GM19372 (cell line): ENCODE data around the gene PI16.

Experiments used
- ATAC-seq: cut with Tn5 transposase; IDR thresholded peaks from one replicate; pipeline ENCODE4 v1.9.1; 2021; ENCODE audit warnings: mild to moderate bottlenecking, low read depth, moderate library complexity; ENCODE audit not compliant: unreplicated experiment

Gene PI16

DNA sequence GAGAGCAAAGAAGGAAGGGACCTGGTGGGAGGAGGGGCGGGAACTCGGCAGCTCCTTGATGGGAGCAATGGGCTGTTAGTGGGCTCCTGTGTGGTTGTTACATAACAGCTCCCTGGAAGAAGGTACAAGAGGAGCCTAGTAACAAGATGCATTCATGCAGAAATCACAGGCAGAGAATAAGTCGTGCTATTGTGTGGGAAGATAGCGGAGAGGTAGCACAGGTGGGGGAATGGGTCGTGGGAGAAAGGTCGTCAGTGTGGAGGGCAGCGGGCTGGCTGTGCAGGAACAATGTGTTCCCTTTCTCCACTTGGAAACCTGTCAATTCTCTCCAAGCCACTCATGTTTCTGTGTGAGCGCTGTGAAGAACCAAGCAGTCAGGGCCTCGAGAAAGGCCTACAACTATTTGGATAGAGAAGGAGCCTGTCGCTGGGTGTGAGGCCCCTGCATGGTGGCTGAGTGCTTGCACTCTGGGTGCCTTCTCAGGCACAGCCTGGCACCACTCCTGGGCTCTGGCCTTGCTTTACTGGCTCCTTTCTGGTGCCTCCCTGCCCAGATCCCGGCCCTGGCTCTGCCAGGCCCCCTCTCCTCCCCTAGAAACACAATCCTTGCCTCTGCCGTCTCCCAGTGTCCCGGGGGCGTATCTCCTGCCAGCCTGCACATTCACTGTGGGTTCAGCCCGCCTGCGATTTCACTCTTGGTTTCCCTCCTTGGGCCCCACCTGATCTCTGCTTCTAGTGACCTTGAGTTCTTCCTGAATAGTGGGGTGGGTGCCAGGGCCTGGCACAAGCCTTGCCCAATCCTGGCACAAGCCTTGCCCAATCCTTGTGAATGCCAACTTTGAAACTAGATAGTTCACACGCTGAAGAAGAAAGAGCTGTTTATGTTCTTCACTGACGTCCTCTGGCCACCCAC, 43.5 kb downstream of the PI16 start:
- no peak for ATAC-seq

DNA sequence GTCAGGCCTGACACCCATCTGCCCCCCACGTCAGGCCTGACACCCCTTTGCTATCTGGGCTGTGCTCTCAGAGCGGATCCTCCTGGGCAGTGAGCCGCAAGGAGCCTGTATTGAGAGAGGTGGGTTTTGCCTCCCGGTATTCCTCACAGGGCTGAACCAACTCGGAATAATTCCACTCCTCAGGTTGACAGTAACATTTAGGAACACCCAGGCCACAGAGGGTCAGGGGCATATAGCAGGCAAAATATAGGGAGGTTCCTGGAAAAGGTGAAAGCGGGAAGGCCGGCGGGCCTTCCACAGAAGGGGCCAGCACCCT, 44.1 kb downstream of the PI16 start:
- ATAC-seq: no peak

DNA sequence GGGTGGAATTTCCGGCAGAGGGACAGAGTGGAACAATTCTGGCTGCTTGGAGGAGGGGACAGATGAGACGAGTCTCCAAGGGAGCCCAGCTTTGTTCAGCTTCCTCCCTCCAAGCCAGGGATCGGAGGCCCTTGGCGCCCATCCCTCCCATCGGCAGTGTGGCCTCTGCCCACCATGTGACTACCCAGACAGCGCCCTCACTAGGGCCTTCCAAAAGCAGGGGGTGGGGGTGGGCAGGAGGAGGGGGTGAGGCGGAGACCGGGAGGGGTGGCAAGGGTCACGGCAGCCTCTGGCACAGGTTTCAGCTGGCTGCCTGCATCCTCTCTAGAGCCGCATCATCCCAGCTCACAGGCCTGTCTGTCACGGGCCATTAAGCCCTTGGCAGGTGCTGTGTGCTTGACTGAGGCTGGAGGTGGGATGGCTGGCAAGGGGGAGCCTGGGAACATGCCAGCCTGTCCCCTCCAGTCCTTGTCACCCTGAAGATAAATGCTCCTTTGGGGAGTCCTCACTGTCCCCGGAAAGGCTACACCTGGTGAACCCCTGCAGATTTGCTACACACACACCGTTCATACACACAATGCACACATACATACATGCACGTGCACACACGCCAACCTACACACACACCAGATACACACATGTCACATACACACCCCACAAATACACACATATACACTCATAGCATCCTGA, 44.7 kb downstream of the PI16 start:
- ATAC-seq: no peak

DNA sequence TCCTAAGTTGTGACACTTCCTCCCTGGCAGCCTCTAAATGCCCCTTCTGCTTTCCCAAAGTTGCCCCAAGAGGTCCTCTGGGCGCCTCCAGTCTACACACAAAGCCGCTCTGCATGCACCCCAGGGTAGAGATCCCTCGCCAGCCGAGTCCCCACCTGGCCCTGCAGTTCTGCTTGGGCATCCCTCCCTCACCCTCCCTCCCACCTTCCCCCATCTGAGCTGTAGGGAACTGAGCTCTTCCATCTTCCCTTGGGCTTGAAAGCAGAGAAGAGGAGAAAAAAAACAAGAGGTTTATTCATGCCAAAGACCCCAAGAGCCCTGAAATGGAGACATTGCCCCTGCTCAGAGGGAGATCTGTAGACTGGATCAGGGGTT, 45.2 kb downstream of the PI16 start:
- ATAC-seq: no peak

DNA sequence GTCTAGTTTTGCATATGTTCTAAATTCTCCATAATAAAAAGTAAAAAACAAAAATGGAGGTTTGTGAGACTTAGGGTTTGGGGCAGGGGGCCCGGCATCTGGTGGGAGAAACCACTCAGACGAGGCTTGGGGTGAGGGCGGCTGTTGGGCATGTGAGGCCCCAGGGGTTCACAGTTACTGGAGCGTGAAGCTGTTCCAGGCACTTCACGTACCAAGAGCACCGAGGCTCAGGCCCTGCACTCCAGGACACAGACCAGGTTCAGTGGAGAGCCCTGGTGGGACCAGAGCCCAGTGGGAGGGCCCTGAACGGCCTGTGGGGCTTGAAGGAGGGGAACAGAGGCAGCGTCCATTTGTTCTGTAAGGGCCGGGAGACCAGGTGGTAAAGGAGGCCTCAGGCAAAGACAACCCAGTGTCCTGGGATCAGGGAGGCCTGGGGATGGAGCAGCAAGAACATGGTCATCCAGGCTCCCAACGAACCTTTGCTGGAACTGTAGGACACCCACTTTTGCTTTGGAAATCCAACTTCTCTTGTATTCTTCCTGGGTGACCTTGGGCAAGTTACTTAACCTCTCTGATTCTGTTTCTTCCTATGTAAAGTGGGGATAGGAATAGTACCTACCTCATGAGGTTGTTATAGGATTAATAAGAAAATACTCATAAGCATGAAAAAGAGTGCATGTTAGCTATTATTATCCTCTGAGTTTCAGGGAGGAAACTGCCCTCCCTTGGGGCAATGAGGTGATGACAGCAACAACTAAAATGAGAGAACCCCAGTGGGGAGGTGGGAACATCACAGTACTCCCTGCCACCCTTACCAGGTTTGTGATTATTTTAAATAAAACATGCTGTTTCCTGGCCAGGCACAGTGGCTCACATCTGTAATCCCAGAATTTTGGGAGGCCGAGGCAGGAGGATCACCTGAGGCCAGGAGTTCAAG, 49.8 kb downstream of the PI16 start:
- no peak for ATAC-seq

DNA sequence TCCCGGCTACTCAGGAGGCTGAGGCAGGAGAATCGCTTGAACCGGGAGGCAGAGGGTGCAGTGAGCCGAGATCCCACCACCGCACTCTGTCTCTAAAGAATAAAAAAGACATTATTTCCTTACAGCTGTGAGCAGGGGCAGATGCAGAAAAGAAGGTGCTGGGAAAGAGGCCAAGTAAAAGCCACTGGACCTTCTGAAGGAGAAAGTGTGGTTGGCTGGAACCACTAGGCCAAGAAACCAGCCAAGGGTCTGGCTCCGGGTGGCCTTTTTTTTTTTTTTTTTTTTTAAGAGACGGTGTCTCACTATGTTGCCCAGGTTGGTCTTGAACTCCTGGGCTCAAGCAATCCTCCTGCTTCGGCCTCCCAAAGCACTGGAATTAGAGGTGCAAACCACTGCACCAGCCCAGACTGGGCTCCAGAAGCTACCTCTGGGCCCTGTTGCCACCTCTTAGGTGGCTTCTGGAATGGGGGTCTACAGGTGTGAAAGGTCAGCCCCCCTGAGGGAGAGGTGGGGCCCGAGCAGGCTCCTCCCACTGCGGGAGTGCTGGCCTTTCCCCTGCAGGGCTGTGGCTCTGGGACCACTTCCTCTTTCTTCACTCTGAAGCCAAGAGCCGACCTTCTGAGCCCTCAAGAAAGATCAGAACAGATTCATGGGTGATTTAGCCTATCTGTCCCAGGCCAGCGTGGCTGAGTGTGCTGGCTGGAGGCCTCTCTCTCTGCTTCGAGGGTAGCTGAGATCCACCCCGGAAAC, 50.7 kb downstream of the PI16 start, which contains the start of gene FGD2:
FGD2 (plus strand) TSS at position 595 of the 750 bp plus-strand sequence. CDS start 163 bp downstream, outside the sequence.
- ATAC-seq: peak; percentile 60

DNA sequence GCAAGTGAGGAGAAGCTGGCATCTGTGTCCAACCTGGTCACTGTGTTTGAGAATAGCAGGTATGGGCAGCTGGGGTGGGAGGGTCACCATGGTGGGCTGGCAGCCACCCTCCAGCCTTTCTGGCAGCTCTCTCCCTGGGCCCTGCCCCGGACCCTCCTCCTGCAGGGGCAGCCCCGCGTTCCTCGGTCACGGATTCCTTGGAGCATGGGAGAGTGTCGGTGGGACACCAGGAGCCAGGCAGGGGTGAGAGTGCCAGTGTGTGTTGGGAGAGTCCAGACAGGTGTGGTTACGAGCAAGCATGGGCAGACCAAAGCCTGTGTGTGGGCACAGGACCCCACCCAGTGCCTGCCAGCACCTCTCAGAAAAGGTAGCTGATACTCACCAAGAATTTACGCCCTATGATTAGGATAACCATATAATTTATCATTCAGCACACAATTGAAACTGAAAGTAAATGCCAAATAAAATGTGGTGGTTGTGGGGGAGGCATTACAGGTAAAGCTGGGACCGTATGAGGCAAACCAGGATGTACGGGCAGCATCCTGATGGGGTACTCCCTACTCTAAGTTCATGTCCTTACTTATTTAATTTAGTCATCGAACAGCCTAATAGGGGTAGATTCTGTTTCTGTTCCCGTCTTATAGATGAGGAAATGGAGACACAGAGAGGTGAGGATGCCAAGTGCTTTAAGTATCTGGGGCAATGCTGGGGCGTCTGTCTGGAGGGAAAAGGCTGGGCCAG, 51.5 kb downstream of the PI16 start:
- peak; percentile 3 for ATAC-seq

DNA sequence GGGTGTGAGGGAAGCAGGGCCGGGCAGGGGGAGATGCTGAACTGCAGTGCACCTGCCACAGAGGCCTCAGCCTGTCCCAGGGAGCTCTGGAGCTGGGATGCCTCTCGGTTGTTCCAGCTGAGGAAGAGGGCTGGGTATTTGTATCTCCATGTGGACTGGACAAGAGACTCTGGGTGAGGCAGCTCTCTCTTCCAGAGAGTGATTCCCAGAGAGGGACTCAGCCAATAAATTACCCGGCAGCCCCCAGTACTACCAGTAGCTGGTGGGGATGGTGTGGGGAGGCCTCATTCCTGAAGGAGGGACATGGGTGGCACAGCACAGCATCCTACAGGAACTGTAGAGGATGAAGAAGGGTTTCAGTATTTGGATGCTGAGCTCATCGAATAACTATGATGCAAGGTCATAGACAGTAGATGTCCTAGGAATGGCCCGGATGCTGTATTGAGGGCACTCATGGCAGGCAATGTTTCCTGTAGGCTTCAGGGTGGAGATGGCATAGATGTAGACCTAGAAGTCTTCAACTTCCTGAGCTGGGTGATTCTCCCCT, 52.3 kb downstream of the PI16 start:
- ATAC-seq: no peak

DNA sequence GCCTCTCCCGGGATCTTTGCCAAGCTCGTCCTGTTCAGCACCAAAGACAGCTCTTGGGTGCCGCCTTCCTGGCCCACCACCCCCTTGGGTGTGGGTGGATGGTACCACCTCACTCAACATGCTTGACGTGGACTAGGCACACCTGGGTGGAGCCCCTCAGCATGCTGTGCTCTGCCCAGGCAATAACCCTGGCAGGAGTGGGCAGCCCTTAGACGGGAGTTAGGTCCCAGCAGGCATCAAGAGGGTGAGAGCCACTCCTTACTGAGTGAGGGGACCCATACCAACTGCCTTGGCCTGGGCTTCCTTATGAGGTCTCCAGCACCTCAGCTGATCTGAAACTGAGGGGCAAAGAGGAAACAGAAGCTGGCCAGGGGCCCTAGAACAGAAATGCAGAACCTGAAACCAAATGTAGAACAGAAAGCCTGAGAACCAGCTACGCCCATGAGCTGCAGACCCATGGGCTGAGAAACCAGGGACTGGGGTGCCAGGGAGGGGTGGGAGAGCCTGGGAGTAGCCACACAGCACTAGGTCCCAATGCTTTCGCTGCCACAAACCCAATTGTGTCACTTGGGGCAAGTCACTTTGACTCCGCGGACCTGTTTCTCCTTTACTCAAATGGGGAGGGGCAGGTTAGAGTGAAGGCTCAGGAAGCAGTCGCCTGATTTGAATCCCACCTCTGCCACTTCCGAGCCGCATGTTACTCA, 53.0 kb downstream of the PI16 start:
- no peak for ATAC-seq

DNA sequence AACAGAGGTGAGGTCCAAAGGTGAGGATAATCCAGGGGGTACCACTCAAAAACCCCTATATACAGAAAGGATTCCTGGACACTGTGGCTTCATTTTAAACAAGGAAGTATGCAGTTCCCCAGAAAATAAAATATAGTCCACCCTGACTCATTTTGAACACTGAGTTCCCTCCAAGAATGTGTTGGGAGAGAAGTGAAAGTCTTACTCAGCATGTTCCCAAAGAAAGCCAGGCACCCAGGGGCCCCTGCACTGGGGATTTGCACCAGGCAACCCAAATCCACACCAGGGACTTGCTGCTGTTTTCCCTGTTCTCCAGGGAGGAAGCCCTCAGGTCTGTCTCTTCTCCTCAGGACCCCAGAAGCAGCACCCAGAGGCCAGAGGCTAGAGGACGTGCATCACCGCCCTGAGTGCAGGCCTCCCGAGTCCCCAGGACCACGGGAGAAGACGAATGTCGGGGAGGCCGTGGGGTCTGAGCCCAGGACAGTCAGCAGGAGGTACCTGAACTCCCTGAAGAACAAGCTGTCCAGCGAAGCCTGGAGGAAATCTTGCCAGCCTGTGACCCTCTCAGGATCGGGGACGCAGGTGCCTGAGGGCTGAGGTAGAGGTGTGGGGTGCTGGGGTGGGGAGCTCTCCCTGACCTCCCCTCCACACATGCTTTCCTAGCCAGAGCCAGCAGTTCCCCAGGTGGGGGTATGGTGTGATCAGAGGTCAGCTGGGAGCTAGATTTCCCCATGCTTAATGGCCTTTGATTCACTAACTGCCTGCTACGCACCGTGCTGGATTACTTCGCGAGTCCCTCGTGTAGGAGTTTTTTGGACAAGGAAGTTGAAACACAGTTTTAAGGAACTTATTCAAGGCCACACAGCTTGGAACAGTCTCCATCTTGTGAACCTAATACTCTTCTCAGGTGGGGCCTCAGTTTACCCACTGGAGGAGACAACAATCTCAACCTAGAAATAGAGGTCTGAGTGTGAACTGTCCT, 54.2 kb downstream of the PI16 start:
- no peak for ATAC-seq

DNA sequence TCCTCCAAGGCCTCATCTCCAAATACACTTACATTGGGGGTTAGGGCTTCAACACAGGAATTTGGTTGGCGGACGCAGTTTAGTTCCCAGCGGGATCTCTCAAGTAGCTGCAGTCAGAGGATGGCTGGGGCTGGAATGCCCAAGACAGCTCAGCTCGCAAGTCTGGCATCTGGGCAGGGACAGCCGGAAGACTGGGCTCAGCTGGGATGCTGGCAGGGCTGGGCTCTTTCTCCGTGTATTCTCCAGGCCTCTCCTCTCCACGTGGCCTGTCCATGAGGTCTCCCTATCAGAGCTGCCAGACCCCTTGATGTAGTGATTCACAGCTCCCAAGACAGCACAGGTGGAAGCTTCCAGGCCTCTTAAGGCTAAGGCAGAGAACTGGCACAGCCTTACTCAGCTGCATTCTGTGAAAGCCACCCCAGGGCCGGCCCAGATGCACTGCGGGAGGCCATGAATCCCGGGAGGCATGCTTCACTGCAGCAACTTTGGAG, 55.9 kb downstream of the PI16 start:
- ATAC-seq: no peak

DNA sequence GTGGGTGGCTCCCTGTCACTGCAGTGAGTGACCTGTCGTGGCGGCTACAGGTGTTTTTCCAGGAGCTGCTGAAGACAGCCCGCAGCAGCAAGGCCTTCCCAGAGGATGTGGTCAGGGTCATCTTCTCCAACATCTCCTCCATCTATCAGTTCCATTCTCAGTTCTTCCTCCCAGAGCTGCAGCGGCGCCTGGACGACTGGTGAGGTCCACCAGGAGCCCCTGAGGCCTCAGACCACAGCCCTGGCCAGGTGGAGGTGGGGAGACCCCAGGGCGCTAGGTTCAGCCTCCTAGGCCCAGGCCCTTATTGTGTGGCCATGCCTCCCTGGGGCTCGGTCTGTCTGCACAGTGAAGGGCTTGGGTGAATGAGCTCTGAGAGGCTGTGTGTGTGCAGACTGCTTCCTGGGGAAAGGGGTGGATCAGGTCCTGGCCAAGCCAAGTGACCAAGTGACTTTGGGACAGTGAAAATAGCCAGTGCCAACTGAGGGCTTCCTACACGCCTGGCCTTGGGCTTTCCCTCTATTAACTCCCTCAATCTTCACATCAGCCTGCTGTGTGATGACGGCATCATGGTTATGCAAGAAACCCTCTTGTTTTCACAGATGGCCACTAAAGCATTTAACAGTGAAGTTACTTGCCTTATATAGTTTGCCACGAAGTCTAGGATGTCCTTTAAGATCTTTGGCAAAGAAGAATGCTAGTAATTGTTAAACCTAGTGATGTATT, 57.3 kb downstream of the PI16 start:
- no peak for ATAC-seq

DNA sequence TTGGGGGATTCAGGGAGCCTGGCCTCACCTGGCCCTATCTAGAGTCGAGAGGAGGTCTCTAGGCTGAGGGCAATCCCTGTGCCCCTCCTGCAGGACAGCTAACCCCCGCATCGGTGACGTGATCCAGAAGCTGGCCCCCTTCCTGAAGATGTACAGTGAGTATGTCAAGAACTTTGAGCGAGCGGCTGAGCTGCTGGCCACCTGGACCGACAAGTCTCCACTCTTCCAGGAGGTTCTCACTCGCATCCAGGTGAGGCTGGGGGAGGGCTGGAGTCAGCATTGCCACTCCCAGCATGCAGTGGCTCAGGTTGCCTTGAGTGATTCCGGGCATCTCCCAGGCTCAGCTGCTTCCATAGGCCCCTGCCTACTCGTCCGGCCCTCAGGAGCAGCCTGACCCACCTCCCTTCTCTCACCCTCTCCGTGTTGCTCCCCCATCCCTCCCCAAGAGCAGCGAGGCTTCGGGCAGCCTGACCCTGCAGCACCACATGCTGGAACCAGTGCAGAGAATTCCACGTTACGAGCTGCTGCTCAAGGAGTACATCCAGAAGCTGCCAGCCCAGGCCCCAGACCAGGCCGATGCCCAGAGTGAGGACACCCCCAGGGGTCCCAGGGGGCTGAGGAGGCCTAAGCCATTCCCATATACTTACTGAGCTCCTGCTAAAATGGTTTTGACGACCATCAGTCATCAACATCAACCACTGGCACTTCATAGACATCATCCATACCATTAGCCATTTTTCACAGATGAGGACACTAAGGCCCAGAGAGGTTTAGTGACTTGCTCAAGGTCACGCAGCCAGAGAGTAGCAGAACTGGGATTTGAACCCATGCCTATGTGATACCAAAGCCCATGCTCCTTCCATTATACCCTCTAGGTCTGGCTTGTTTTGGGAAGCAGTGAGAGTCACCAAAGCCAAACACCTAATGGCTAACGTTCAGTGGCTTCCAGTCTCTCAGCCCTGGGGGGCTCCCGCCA, 59.3 kb downstream of the PI16 start:
- no peak for ATAC-seq
